Upper lobe of left lung (tissue), 4 donors: ENCODE measurements around the gene CDH22.

Experiments used
- CTCF ChIP-seq, 6 experiments: fragments of 450-650 bp in 4 of 6; fragments of 200-600 bp in 2 of 6; sonication (generic) in 2 of 6; IDR thresholded peaks; one replicate each; pipeline ENCODE4 v1.5.1; 2016 to 2019; ENCODE audit warnings: antibody characterized with exemption in 6 of 6
- POLR2AphosphoS5 ChIP-seq, 2 donors: sonication (generic); formaldehyde crosslinking; IDR thresholded peaks; one replicate each; pipeline ENCODE4 v1.5.1; 2017; ENCODE audit warnings: antibody characterized with exemption in 2 of 2

- TF ChIP-seq CTCF (IDR thresholded peaks at IDR 0.05) (no peak), POLR2AphosphoS5 (IDR thresholded peaks at IDR 0.05) (no peak)
These were observed 85.7 kb downstream of the CDH22 start for GRCh38 chr20:46222521-46223007.
